HEK293 (cell line): Measurements from ENCODE around the gene RPS6KA2.

ENCODE experiments used
- ATF2 ChIP-seq: fragments of 450-650 bp; formaldehyde crosslinking; IDR thresholded peaks from 2 replicates; pipeline ENCODE4 v1.5.1; 2016; ENCODE audit warnings: missing biosample characterization, missing genetic modification characterization, low read depth
- CTCF ChIP-seq: fragments of 450-650 bp; formaldehyde crosslinking; IDR thresholded peaks from 2 replicates; pipeline ENCODE4 v1.5.1; 2016; ENCODE audit warnings: missing biosample characterization, missing genetic modification characterization
- ZBTB49 ChIP-seq: fragments of 450-650 bp; formaldehyde crosslinking; IDR thresholded peaks from 2 replicates; pipeline ENCODE4 v1.5.1; 2016; ENCODE audit warnings: missing biosample characterization, missing genetic modification characterization, low read depth
- ZFP41 ChIP-seq: fragments of 450-650 bp; formaldehyde crosslinking; IDR thresholded peaks from 2 replicates; pipeline ENCODE4 v1.5.1; 2016; ENCODE audit warnings: missing biosample characterization, missing genetic modification characterization, borderline replicate concordance
- ZNF2 ChIP-seq: fragments of 450-650 bp; formaldehyde crosslinking; IDR thresholded peaks from 2 replicates; pipeline ENCODE4 v1.5.1; 2016; ENCODE audit warnings: missing biosample characterization, missing genetic modification characterization
- ZNF394 ChIP-seq: fragments of 450-650 bp; formaldehyde crosslinking; IDR thresholded peaks from 2 replicates; pipeline ENCODE4 v1.5.1; 2016; ENCODE audit warnings: missing biosample characterization, missing genetic modification characterization, mild to moderate bottlenecking, moderate library complexity, borderline replicate concordance
- ZNF623 ChIP-seq: fragments of 450-650 bp; formaldehyde crosslinking; IDR thresholded peaks from 2 replicates; pipeline ENCODE4 v1.5.1; 2016; ENCODE audit warnings: missing biosample characterization, missing genetic modification characterization
- ZNF768 ChIP-seq: fragments of 450-650 bp; formaldehyde crosslinking; IDR thresholded peaks from 2 replicates; pipeline ENCODE4 v1.5.1; 2018; ENCODE audit warnings: missing biosample characterization, mild to moderate bottlenecking, missing genetic modification characterization

- TF ChIP-seq CTCF (tag by site-specific recombination) (no peak), ZNF768 (tag by site-specific recombination) (no peak), ZNF394 (tag by site-specific recombination) (no peak), ATF2 (tag by site-specific recombination) (no peak), ZBTB49 (no peak), ZNF2 (tag by site-specific recombination) (no peak), ZNF623 (tag by site-specific recombination) (no peak), ZFP41 (tag by site-specific recombination) (no peak)
Observed at GRCh38 chr6:166613027-166613426, 14.0 kb downstream of the RPS6KA2 start.
